ENCODE data around the gene COTL1.
"Not testable (repeated sequence)": the region's sequence is repeated elsewhere in the genome, so short reads cannot be mapped to it uniquely, and the experiment has no call there.

The COTL1 gene

GRCh38 chr16:84526794-84527531 is 90.9 kb downstream of the COTL1 start:
- no peak for DNase-seq

- DNase-seq = not testable (repeated sequence)
Measured at GRCh38 chr16:84524941-84525581, 92.8 kb downstream of the COTL1 start.

GRCh38 chr16:84524346-84524920 is 93.4 kb downstream of the COTL1 start:
- no peak for DNase-seq

- DNase-seq = no peak
Measured at GRCh38 chr16:84521497-84521770, 96.4 kb downstream of the COTL1 start.

GRCh38 chr16:84520725-84521496 is 97.0 kb downstream of the COTL1 start:
- no peak for DNase-seq

GRCh38 chr16:84519855-84520254 is 98.0 kb downstream of the COTL1 start:
- DNase-seq = no peak

GRCh38 chr16:84518804-84519341 is 99.0 kb downstream of the COTL1 start:
- DNase-seq = peak; percentile 78

- DNase-seq = not testable (repeated sequence)
Measured at GRCh38 chr16:84518220-84518619, 99.7 kb downstream of the COTL1 start.

GRCh38 chr16:84517366-84517765 is 100.5 kb downstream of the COTL1 start:
- no peak for DNase-seq
